HepG2 (cell line): ENCODE data around the gene KIAA1217. TPM values are rescaled to one million over a fixed set of nuclear protein-coding genes. Genes with fewer than 3 reads are reported as not detected.

Experiments
- ATAC-seq: fragments of 200-7000 bp; cut with Tn5 transposase; 3 replicates; pipeline ENCODE4 v1.9.1; 2020; ENCODE audit warnings: mild to moderate bottlenecking, moderate library complexity
- BruUV-seq: library from RNA; stranded (reverse); fragments of 400-500 nt; replicated peaks from 2 replicates; lab custom pipeline; 2021; lab: Mats Ljungman, UMichigan
- CTCF ChIA-PET: fragments of 300-600 bp; formaldehyde crosslinking; extraction: SDS; loops from one replicate; lab custom pipeline; 2021; ENCODE audit warnings: low total read pairs, inconsistent platforms, low intra/inter-chr PET ratio; lab: Yijun Ruan, JAX
- POLR2A ChIA-PET: fragments of 350-600 bp; sonication (Branson Sonifier 250); formaldehyde crosslinking; loops from one replicate; lab custom pipeline; 2020; ENCODE audit warnings: antibody characterized with exemption, inconsistent platforms; lab: Yijun Ruan, JAX
- DNase-seq: peaks from one replicate; pipeline ENCODE4 v3.0.0-alpha.2; 2015; ENCODE audit warnings: low spot score
- FAIRE-seq: peaks from 3 replicates; lab custom pipeline; 2011; peaks lifted over from hg19 to GRCh38; lab: Jason Lieb, UNC
- H2AFZ ChIP-seq: one replicate; pipeline ENCODE4 v1.6.1; 2011; ENCODE audit warnings: low read length, inconsistent platforms
- H3K27ac ChIP-seq: fragments of 300-600 bp; 3 replicates; pipeline ENCODE4 v1.8.0; 2011; ENCODE audit warnings: mixed run types, mild to moderate bottlenecking, mixed read lengths, low read length, inconsistent platforms; ENCODE audit not compliant: insufficient read depth; ENCODE audit errors: extremely low read length
- H3K27me3 ChIP-seq, 2 experiments: fragments of 200-600 bp in 1 of 2; 2 replicates in 1 of 2; 3 replicates in 1 of 2; pipeline versions ENCODE4 v1.6.0 to v1.8.0; 2011; ENCODE audit warnings: low read length in 2 of 2, mild to moderate bottlenecking in 2 of 2, moderate library complexity in 2 of 2, inconsistent platforms in 1 of 2; ENCODE audit not compliant: insufficient read depth in 2 of 2, control insufficient read depth in 1 of 2
- H3K36me3 ChIP-seq, 2 experiments: fragments of 200-600 bp in 1 of 2; replicated peaks in 1 of 2; 2 replicates in 1 of 2; 3 replicates in 1 of 2; pipeline versions ENCODE4 v1.5.1 to v1.8.0; 2011; ENCODE audit warnings: low read length in 2 of 2, inconsistent platforms in 1 of 2; ENCODE audit not compliant: insufficient read depth in 2 of 2, control insufficient read depth in 1 of 2
- H3K4me1 ChIP-seq: 2 replicates; pipeline ENCODE4 v1.5.1; 2012; ENCODE audit warnings: low read length, inconsistent platforms; ENCODE audit not compliant: insufficient read depth
- H3K4me2 ChIP-seq: 2 replicates; pipeline ENCODE4 v1.6.0; 2011; ENCODE audit warnings: low read depth, low read length, inconsistent platforms
- H3K4me3 ChIP-seq, 3 experiments: fragments of 200-600 bp in 1 of 3; sonication (generic), shearing (Covaris generic) in 1 of 3; replicated peaks in 1 of 3; 2 replicates each; pipeline ENCODE4 v1.5.1; 2011 to 2016; ENCODE audit warnings: low read length in 3 of 3, inconsistent platforms in 2 of 3, low read depth in 2 of 3, mild to moderate bottlenecking in 2 of 3, control low read depth in 1 of 3, mixed read lengths in 1 of 3; ENCODE audit not compliant: insufficient read depth in 1 of 3
- H3K79me2 ChIP-seq: one replicate; pipeline ENCODE4 v1.6.1; 2011; ENCODE audit warnings: low read length, inconsistent platforms; ENCODE audit not compliant: insufficient read depth
- H3K9ac ChIP-seq: 2 replicates; pipeline ENCODE4 v1.6.0; 2011; ENCODE audit warnings: mild to moderate bottlenecking, low read depth, low read length, inconsistent platforms; ENCODE audit not compliant: insufficient read depth
- H3K9me3 ChIP-seq: 2 replicates; pipeline ENCODE4 v1.5.1; 2012; ENCODE audit warnings: mild to moderate bottlenecking, low read length
- H4K20me1 ChIP-seq: 2 replicates; pipeline ENCODE4 v1.6.0; 2011; ENCODE audit warnings: inconsistent platforms, mild to moderate bottlenecking, low read length, moderate library complexity; ENCODE audit not compliant: insufficient read depth
- CENPT ChIP-seq: sonication (generic); formaldehyde crosslinking; IDR thresholded peaks from 2 replicates; pipeline ENCODE4 v1.8.0; 2022; ENCODE audit warnings: low read depth, mild to moderate bottlenecking, moderate library complexity, missing genetic modification reagents
- CREB1 ChIP-seq, 2 experiments: fragments of 450-650 bp in 1 of 2; IDR thresholded peaks; 2 replicates each; pipeline ENCODE4 v1.6.1; 2016 to 2017; ENCODE audit warnings: control low read depth in 1 of 2, mild to moderate bottlenecking in 1 of 2, missing compliant biosample characterization in 1 of 2, missing genetic modification characterization in 1 of 2
- HHEX ChIP-seq: IDR thresholded peaks from 2 replicates; pipeline ENCODE4 v1.6.1; 2016; ENCODE audit warnings: control low read depth
- MEIS1 ChIP-seq: sonication (generic); formaldehyde crosslinking; IDR thresholded peaks from 2 replicates; pipeline ENCODE4 v1.9.0; 2021; ENCODE audit warnings: mild to moderate bottlenecking, missing genetic modification reagents, moderate library complexity, borderline replicate concordance
- NCOA5 ChIP-seq: sonication (generic); formaldehyde crosslinking; IDR thresholded peaks from 2 replicates; pipeline ENCODE4 v1.4.0; 2020; ENCODE audit warnings: missing genetic modification reagents
- NFKB2 ChIP-seq: sonication (generic); formaldehyde crosslinking; IDR thresholded peaks from 2 replicates; pipeline ENCODE4 v1.4.0; 2020; ENCODE audit warnings: missing genetic modification reagents, borderline replicate concordance
- RBFOX2 ChIP-seq: fragments of 200-400 bp; formaldehyde crosslinking; IDR thresholded peaks from 2 replicates; pipeline ENCODE4 v1.6.1; 2017; ENCODE audit warnings: low read depth, mild to moderate bottlenecking, low read length
- ZNF225 ChIP-seq: sonication (generic); formaldehyde crosslinking; IDR thresholded peaks from 2 replicates; pipeline ENCODE4 v1.4.0; 2020; ENCODE audit warnings: mild to moderate bottlenecking, missing genetic modification reagents
- ZNF232 ChIP-seq: sonication (generic); formaldehyde crosslinking; IDR thresholded peaks from 2 replicates; pipeline ENCODE4 v1.4.0; 2020; ENCODE audit warnings: missing genetic modification reagents, borderline replicate concordance
- ZNF333 ChIP-seq: sonication (generic); formaldehyde crosslinking; IDR thresholded peaks from 2 replicates; pipeline ENCODE4 v1.4.0; 2020; ENCODE audit warnings: mild to moderate bottlenecking, missing genetic modification reagents, borderline replicate concordance
- ZNF33A ChIP-seq: sonication (generic); formaldehyde crosslinking; IDR thresholded peaks from 2 replicates; pipeline ENCODE4 v1.5.1; 2020; ENCODE audit warnings: missing genetic modification reagents, mild to moderate bottlenecking, moderate library complexity, borderline replicate concordance
- ZNF816 ChIP-seq: sonication (generic); formaldehyde crosslinking; IDR thresholded peaks from 2 replicates; pipeline ENCODE4 v1.8.0; 2022; ENCODE audit warnings: missing genetic modification reagents, mild to moderate bottlenecking, borderline replicate concordance
- ZSCAN31 ChIP-seq: sonication (generic); formaldehyde crosslinking; IDR thresholded peaks from 2 replicates; pipeline ENCODE4 v1.5.0; 2020; ENCODE audit warnings: low read depth, mild to moderate bottlenecking, missing genetic modification reagents
- WGBS: methylation state at CpG from one replicate; pipeline ENCODE4 v1.1.6; 2017; ENCODE audit warnings: low lambda C conversion rate; 5-methylcytosine and 5-hydroxymethylcytosine counted together
- in situ Hi-C: cut with HindIII; loops from 2 replicates; pipeline ENCODE4 v1.10.0; 2017; ENCODE audit warnings: low pct_unique_long_range_greater_than_20kb; ENCODE audit not compliant: extremely low pct_ligation_motif_present
- intact Hi-C: fragments of 100-400 bp; cut with micrococcal nuclease; formaldehyde crosslinking; loops from one replicate; pipeline ENCODE4 v1.10.0; 2022; ENCODE audit not compliant: unreplicated experiment
- polyA plus RNA-seq, 8 experiments: library from polyadenylated mRNA; depleted of rRNA in 3 of 8; stranded (reverse) in 7 of 8; unstranded in 1 of 8; fragments of >200 nt; fragmentation: Illumina TruSeq in 4 of 8; extraction: Trizol in 4 of 8; gene quantifications; 2 replicates each; pipeline versions ENCODE4 v1.2.1 to v1.2.3, GENCODE V29; 2011 to 2016; ENCODE audit warnings: low read depth in 4 of 8, missing spikeins in 1 of 8, mixed read lengths in 1 of 8; ENCODE audit not compliant: insufficient read depth in 1 of 8
- total RNA-seq, 5 experiments: library from RNA; depleted of rRNA; stranded (reverse); fragments of >200 nt; fragmentation: Illumina TruSeq; extraction: Trizol; gene quantifications; 2 replicates each; pipeline ENCODE4 v1.2.3, GENCODE V29; 2016; ENCODE audit warnings: low read depth in 1 of 5

The KIAA1217 gene
- total and polyA plus RNA-seq, 2 of the 13 experiments (the other 11 are each of a cell fraction or from before 2014, with no cell fraction given): 4.6 to 10.9 TPM

DNA sequence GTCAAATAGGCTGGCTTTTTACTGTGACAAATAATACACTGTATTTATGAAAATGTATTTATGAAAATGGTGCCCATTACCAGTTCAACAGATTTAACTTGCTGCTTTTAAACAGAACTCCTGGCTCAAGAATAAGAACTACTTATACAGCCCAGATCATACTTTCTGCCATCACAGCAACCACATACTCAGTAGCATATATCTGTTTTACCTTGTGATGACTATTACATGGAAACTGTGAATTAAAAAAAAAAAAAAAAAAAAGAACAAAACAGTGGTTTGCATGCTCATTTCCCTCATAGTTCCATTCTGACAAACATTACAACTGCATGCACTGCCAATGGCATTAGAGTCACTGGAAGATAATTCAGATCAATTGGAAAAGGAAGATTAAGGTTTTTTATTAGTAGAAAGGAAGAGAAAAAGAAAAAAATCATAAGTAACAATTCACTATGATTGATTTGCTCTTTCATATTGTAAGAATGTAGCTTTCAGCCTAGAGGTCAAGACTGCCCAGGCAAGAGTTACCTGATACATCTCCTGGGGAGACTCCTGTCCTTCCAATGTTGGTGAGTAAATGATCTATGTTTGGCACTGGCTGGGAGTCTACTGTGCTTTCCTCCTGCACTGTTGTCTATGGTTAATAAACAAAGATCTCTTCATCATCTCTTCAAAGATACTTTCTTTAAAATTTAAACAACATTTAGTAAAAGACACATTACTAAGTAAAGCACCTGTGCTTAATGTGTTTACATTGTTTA lies 381.9 kb downstream of the KIAA1217 start (continued):
- TF ChIP-seq ZNF333: no peak

DNA sequence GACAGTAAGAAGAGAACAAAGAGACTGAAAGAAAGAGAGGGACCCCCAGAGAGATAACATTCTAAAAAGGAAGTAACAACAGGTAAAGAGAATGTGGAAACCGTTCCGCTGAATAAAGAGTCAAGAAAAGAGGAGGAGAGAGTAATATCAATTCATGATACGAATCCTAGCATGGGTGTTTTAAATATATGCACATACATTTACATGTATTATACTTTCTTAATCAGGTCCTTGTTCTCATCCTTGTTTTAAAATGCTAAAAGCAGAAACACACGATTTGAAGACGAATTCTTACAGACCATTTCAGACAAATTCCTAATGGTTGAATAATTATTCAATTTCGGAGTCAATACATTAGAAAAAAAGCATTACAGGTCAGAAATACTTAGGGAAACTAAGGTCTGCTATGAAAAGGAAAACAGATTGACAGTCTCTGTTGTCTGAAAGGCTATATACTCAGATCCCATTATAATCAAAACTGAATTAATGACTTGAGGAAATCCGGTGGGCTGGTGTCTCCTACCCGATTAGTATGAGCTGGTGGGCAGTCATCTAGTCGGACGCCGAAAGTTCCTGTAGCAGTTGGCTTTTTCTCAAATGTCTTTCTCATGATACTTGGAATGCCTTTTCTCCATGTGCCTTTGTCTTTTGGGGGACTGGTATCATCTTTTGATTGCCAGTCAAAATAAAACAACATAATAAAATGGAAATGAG lies 387.4 kb downstream of the KIAA1217 start:
- in situ Hi-C loops (no loop called here), intact Hi-C loops (no loop called here)
- FAIRE-seq: no peak
- H3K36me3 ChIP-seq: peaks cover 12 to 74% of the 10 kb centered on the region in 2 experiments
- no peak for TF ChIP-seq ZNF816 (CRISPR knock-in tag)
- TF ChIP-seq ZSCAN31 (CRISPR knock-in tag): no peak
- no peak for TF ChIP-seq ZNF33A (CRISPR knock-in tag)
- no peak for ATAC-seq
- H3K27me3 ChIP-seq: no peaks in the 10 kb centered on the region
- H3K9me3 ChIP-seq: no peaks in the 10 kb centered on the region
- POLR2A ChIA-PET: no interaction called here
- H3K9ac ChIP-seq: no peak overlapping the region
- H2AFZ ChIP-seq: no peak overlapping the region
- no peak overlapping the region for H3K4me3 ChIP-seq
- CTCF ChIA-PET: no interaction called here
- H3K4me2 ChIP-seq: no peak overlapping the region
- no TSS peak for BruUV-seq
- no peaks in the 10 kb centered on the region for H4K20me1 ChIP-seq
- H3K79me2 ChIP-seq: no peaks in the 10 kb centered on the region
- no peak overlapping the region for H3K27ac ChIP-seq
- 98% methylated on average over 11 of the region's 11 CpGs for WGBS
- no peak for DNase-seq
- no peaks in the 10 kb centered on the region for H3K4me1 ChIP-seq

DNA sequence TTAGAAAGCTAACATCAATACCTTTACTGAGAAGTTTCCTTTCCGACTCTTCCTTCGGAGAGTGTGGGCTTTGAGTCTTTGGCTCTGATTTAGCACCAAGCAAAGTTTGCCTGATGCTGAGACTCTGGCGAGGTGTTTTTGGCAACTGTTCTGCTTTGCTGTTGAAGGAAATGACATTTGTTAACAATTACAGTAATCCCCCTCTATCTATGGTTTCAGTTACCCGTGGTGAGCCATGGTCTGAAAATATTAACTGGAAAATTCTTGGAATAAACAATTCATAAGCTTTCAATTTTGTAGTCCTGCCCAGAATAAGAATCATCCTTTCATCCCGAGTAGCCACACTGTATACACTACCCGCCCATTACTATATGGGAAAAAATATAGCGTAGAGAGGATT lies 388.5 kb downstream of the KIAA1217 start:
- ChIA-PET POLR2A (no interaction called here), CTCF (no interaction called here)
- no peak overlapping the region for H3K9ac ChIP-seq
- no peaks in the 10 kb centered on the region for H3K9me3 ChIP-seq
- H3K36me3 ChIP-seq: peaks cover 10 to 69% of the 10 kb centered on the region in 2 experiments
- no peak overlapping the region for H3K4me2 ChIP-seq
- FAIRE-seq: no peak
- H4K20me1 ChIP-seq: no peaks in the 10 kb centered on the region
- H3K79me2 ChIP-seq: no peaks in the 10 kb centered on the region
- BruUV-seq: no TSS peak
- no peak for DNase-seq
- in situ Hi-C loops: no loop called here
- no peak overlapping the region for H2AFZ ChIP-seq
- H3K4me3 ChIP-seq: no peak overlapping the region
- no peaks in the 10 kb centered on the region for H3K27me3 ChIP-seq
- WGBS: 97% methylated on average over 7 of the region's 7 CpGs
- no peak for ATAC-seq
- intact Hi-C loops: no loop called here
- no peak overlapping the region for H3K27ac ChIP-seq
- no peaks in the 10 kb centered on the region for H3K4me1 ChIP-seq
- TF ChIP-seq CREB1 (IDR thresholded peaks at IDR 0.05) (no peak), CREB1 (CRISPR knock-in tag; IDR thresholded peaks at IDR 0.05) (no peak), NFKB2 (CRISPR knock-in tag) (no peak), ZNF225 (CRISPR knock-in tag) (no peak), NCOA5 (CRISPR knock-in tag) (no peak), RBFOX2 (no peak), HHEX (CRISPR knock-in tag) (no peak), ZNF232 (CRISPR knock-in tag) (no peak), MEIS1 (no peak), CENPT (CRISPR knock-in tag) (no peak)
